OCI-LY7 (cell line): ENCODE data around the gene TRERF1.

ENCODE experiments used
- EZH2phosphoT487 ChIP-seq: fragments of 200-600 bp; sonication (generic); IDR thresholded peaks from 2 replicates; pipeline ENCODE4 v1.6.1; 2018; ENCODE audit warnings: low read depth, borderline replicate concordance, mild to moderate bottlenecking, mixed run types, antibody characterized with exemption, low read length, moderate library complexity, mixed read lengths
- TF ChIP-seq, protein P1 (sequence below): fragments of 200-600 bp; sonication (generic); conservative IDR thresholded peaks from 2 replicates; pipeline ENCODE4 v1.5.1; 2014; ENCODE audit warnings: mild to moderate bottlenecking, antibody characterized with exemption, low read length, moderate library complexity, mixed read lengths

DNA sequence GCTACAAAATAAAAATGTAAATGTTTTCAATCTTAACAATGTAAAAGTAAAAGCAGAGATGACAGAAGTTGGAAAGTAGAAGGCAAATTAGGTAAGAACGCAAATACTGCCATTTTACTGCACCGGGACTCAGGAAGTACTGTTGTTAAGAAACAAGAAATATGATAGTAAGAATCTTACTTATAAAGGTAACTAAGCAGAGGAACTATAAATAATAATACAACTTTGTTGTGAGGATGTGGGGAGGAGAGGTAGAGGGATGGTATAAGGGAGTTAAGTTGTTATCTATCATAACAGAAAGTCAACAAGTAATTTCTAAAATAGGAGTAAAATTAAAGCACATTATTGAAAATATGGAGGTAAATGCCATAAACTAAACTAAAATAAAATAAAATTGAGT lies 129.8 kb downstream of the TRERF1 start:
- TF ChIP-seq, protein P1, sequence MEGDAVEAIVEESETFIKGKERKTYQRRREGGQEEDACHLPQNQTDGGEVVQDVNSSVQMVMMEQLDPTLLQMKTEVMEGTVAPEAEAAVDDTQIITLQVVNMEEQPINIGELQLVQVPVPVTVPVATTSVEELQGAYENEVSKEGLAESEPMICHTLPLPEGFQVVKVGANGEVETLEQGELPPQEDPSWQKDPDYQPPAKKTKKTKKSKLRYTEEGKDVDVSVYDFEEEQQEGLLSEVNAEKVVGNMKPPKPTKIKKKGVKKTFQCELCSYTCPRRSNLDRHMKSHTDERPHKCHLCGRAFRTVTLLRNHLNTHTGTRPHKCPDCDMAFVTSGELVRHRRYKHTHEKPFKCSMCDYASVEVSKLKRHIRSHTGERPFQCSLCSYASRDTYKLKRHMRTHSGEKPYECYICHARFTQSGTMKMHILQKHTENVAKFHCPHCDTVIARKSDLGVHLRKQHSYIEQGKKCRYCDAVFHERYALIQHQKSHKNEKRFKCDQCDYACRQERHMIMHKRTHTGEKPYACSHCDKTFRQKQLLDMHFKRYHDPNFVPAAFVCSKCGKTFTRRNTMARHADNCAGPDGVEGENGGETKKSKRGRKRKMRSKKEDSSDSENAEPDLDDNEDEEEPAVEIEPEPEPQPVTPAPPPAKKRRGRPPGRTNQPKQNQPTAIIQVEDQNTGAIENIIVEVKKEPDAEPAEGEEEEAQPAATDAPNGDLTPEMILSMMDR = no peak
- TF ChIP-seq EZH2phosphoT487 = no peak
